H1 (cell line): ENCODE results near the gene PPP1R14B.

ENCODE experiments used
- ATF2 ChIP-seq: IDR thresholded peaks from 2 replicates; pipeline ENCODE4 v1.6.1; 2012; ENCODE audit warnings: low read length, inconsistent platforms
- CREB1 ChIP-seq: IDR thresholded peaks from 2 replicates; pipeline ENCODE4 v1.6.1; 2012; ENCODE audit warnings: inconsistent platforms
- CTCF ChIP-seq, 3 experiments: IDR thresholded peaks; 1 replicate in 2 of 3; 2 replicates in 1 of 3; pipeline versions ENCODE4 v1.5.1 to v1.6.1; 2011; ENCODE audit warnings: low read length in 3 of 3, mild to moderate bottlenecking in 3 of 3, inconsistent platforms in 2 of 3, low read depth in 1 of 3, moderate library complexity in 1 of 3; ENCODE audit not compliant: insufficient read depth in 1 of 3; ENCODE audit errors: control extremely low read depth in 1 of 3
- POLR2A ChIP-seq, 2 experiments: IDR thresholded peaks; 1 replicate in 1 of 2; 2 replicates in 1 of 2; pipeline ENCODE4 v1.6.1; 2011; ENCODE audit warnings: low read depth in 2 of 2, low read length in 2 of 2, mild to moderate bottlenecking in 2 of 2; ENCODE audit errors: control extremely low read depth in 1 of 2
- RAD21 ChIP-seq, 2 experiments: IDR thresholded peaks in 1 of 2; conservative IDR thresholded peaks in 1 of 2; 2 replicates each; pipeline ENCODE4 v1.6.1; 2011; ENCODE audit warnings: low read depth in 2 of 2, low read length in 2 of 2, improper control_type of control experiment in 1 of 2, inconsistent platforms in 1 of 2, mild to moderate bottlenecking in 1 of 2, moderate library complexity in 1 of 2
- TAF1 ChIP-seq: IDR thresholded peaks from 2 replicates; pipeline ENCODE4 v1.6.1; 2011; ENCODE audit warnings: mild to moderate bottlenecking, low read depth, low read length
- YY1 ChIP-seq: IDR thresholded peaks from 2 replicates; pipeline ENCODE4 v1.6.1; 2011; ENCODE audit warnings: low read depth, mild to moderate bottlenecking, low read length

- no peak for TF ChIP-seq ATF2
- TF ChIP-seq YY1: no peak
- no peak for TF ChIP-seq POLR2A (IDR thresholded peaks at IDR 0.05; ENCODE audit: control extremely low read depth in 1 of 2, low read depth in 2 of 2, low read length in 2 of 2)
- TF ChIP-seq CTCF (IDR thresholded peaks at IDR 0.05; ENCODE audit: control extremely low read depth in 1 of 3, insufficient read depth in 1 of 3, low read depth in 1 of 3, low read length in 3 of 3): no peak
- TF ChIP-seq RAD21 (IDR thresholded peaks at IDR 0.05 in 1 of 2, conservative IDR thresholded peaks at IDR 0.05 in 1 of 2; ENCODE audit: low read depth in 2 of 2, low read length in 2 of 2): no peak
- no peak for TF ChIP-seq CREB1
- no peak for TF ChIP-seq TAF1
These were observed 25.9 kb downstream of the PPP1R14B start for GRCh38 chr11:64220798-64221197.
